ENCODE measurements around the gene DFFB.

Gene DFFB

GRCh38 chr1:3926956-3927355 is 69.7 kb downstream of the DFFB start:
- DNase-seq (ENCODE audit: low read depth), result no peak

DNA sequence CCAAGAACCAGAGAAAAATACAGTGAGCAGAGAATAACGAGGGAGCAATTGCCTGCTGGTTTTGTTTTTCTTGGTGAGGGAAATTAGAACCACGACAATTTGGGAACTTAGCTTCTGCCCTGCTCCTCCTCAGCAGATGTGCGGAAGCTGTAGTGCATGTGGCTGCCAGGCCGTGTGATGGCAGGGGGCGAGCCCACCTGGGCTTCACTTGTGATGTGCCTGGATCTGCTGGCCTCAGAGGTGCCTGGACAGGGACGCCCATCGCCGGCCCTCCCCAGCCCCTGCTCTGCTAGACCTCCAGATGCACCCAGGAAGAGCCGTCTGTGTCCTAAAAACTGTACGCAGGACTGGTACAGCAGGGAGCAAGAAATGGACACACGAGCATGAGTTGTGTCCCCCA is 71.3 kb downstream of the DFFB start:
- no peak for DNase-seq (ENCODE audit: low read depth)

- DNase-seq (ENCODE audit: low read depth), result no peak
Observed at GRCh38 chr1:3929126-3929525, 71.8 kb downstream of the DFFB start.

DNA sequence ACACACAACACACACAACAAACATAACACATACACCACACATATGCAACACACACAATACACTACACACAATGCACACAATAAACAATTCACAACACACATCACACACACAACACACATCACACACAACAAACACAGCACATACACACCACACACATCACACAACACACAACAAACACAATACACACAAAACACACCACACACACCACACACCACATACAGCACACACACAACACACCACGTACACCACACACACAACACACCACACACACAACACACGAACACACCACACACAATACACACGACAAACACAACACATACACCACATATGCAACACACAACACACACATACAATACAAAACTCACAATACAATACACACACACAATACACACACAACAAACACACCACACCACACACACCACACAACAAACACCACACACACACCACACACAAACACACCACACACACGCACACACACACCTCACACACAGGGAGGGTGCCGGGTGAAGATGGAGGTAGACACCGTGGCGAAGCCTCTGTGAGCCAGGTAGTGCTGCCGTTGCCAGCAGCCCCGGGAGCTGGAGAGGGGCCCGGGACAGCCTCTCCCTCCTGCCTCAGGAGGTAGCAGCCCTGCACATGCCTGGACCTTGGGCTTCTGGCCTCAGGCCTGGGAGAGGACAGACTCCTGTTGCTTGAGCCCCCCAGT is 73.2 kb downstream of the DFFB start:
- no peak for DNase-seq (ENCODE audit: low read depth)

DNA sequence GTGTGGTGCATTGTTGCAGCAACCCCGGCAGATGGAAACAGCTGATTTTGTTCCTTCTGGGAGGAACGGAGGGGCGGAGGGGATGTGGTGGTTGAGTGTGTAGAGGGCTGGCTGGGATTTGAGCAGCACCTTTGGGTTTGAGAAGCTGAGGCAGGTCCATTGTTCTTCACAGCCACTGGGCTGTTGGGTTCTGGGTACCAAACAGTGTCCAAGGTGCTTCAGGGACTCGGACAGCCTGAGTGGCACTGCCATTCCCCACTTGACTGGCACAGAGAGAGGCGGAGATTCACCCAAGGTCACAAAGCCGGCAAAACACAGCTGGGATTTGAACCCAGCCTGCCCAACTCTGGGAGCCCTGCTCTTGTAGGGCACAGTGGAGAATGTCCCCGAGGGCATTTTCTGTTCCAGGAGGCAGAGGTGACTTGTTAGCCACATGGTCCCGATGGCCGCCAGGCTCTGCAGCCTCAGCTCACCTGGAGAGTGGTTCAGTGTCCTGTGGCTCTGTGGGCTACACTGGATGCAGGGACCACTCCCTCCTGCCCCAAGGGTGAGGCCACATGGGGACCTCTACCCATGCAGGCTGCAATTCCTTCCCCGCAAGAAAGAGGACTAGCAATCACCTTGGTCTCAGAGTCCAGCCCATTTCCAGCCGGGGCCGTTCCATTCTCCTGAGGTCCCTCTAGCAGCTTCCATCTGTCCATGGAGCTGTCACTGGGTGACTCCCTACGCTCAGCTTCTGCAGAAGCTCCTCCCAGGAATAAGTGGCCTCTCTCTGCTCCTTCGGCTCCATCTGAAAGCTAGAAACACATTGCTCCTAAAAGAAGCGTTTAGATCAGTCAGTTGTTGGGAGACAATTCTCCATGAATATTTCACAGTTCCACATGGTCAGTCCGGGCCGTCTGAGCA is 74.0 kb downstream of the DFFB start:
- DNase-seq (ENCODE audit: low read depth), result no peak

- DNase-seq (ENCODE audit: low read depth), result no peak
Observed at GRCh38 chr1:3932156-3932919, 75.1 kb downstream of the DFFB start.

Measured in T follicular helper cell (primary cell).